ENCODE measurements around the gene DUSP18. TPM values are rescaled to one million over a fixed set of nuclear protein-coding genes. Genes with fewer than 3 reads are reported as not detected.

The DUSP18 gene
- total and polyA plus RNA-seq, 2 of the 13 experiments (the other 11 are each of a cell fraction or from before 2014, with no cell fraction given): 1.4 to 2.3 TPM

DNA sequence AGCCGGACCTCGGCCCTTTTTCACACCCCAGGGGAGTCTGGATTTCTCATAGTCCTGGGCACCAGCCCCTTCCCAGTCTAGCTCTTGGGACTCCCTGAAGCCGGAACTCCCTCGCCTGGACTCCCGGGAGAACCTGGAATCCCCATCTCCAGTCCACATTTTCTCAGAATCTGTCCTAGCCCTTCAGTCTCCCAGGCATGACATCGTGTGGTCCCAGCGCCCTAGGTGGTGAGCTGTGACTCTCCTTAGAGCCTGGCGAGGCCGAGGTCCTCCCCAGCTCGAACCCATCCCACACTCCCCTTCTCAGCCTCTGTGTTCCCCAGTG lies 673 bp upstream of the DUSP18 start:
- no peaks in the 10 kb centered on the region for H3K36me3 ChIP-seq (replicated peaks in 1 of 2; ENCODE audit: control insufficient read depth in 1 of 2, insufficient read depth in 2 of 2, low read length in 2 of 2)
- no peak overlapping the region for H2AFZ ChIP-seq (ENCODE audit: low read length)
- no peak overlapping the region for H3K27ac ChIP-seq (ENCODE audit: extremely low read length, insufficient read depth, low read length)
- ChIA-PET POLR2A (no interaction called here), CTCF (ENCODE audit: low intra/inter-chr PET ratio, low total read pairs) (no interaction called here)
- H3K4me3 ChIP-seq (replicated peaks in 1 of 3; ENCODE audit: insufficient read depth in 1 of 3, low read depth in 2 of 3, low read length in 3 of 3): peak overlapping the region; percentile 55 to 79 (median 58)
- FAIRE-seq: no peak
- H3K9ac ChIP-seq (ENCODE audit: insufficient read depth, low read depth, low read length): peak overlapping the region; percentile 44; the same call in 1 of the 2 replicates
- peak; percentile 16 for ATAC-seq
- peaks cover 18% of the 10 kb centered on the region for H3K4me1 ChIP-seq (ENCODE audit: insufficient read depth, low read length)
- no peaks in the 10 kb centered on the region for H3K9me3 ChIP-seq (ENCODE audit: low read length)
- DNase-seq (ENCODE audit: low spot score): no peak
- peak overlapping the region; percentile 99 for H3K4me2 ChIP-seq (ENCODE audit: low read depth, low read length)
- peaks cover 3 to 14% of the 10 kb centered on the region in 2 experiments; a peak in 3 of 5 replicates for H3K27me3 ChIP-seq (ENCODE audit: control insufficient read depth in 1 of 2, insufficient read depth in 2 of 2, low read length in 2 of 2)
- no peaks in the 10 kb centered on the region for H4K20me1 ChIP-seq (ENCODE audit: insufficient read depth, low read length)
- 0% methylated on average over 7 of the region's 10 CpGs for WGBS (ENCODE audit: low lambda C conversion rate)
- BruUV-seq (replicated peaks): no TSS peak
- in situ Hi-C loops (cut with HindIII; ENCODE audit: extremely low pct_ligation_motif_present, low pct_unique_long_range_greater_than_20kb) (no loop called here), intact Hi-C loops (cut with micrococcal nuclease; ENCODE audit: unreplicated experiment) (no loop called here)
- H3K79me2 ChIP-seq (ENCODE audit: insufficient read depth, low read length): no peaks in the 10 kb centered on the region
- TF ChIP-seq SSRP1 (CRISPR knock-in tag; IDR thresholded peaks at IDR 0.05): no peak
- no peak for TF ChIP-seq RXRA (CRISPR knock-in tag; IDR thresholded peaks at IDR 0.05)
- TF ChIP-seq NCOA2 (CRISPR knock-in tag; IDR thresholded peaks at IDR 0.05): no peak
- TF ChIP-seq KDM6A (CRISPR knock-in tag; IDR thresholded peaks at IDR 0.05; ENCODE audit: low read depth): no peak
- TF ChIP-seq, protein P1, sequence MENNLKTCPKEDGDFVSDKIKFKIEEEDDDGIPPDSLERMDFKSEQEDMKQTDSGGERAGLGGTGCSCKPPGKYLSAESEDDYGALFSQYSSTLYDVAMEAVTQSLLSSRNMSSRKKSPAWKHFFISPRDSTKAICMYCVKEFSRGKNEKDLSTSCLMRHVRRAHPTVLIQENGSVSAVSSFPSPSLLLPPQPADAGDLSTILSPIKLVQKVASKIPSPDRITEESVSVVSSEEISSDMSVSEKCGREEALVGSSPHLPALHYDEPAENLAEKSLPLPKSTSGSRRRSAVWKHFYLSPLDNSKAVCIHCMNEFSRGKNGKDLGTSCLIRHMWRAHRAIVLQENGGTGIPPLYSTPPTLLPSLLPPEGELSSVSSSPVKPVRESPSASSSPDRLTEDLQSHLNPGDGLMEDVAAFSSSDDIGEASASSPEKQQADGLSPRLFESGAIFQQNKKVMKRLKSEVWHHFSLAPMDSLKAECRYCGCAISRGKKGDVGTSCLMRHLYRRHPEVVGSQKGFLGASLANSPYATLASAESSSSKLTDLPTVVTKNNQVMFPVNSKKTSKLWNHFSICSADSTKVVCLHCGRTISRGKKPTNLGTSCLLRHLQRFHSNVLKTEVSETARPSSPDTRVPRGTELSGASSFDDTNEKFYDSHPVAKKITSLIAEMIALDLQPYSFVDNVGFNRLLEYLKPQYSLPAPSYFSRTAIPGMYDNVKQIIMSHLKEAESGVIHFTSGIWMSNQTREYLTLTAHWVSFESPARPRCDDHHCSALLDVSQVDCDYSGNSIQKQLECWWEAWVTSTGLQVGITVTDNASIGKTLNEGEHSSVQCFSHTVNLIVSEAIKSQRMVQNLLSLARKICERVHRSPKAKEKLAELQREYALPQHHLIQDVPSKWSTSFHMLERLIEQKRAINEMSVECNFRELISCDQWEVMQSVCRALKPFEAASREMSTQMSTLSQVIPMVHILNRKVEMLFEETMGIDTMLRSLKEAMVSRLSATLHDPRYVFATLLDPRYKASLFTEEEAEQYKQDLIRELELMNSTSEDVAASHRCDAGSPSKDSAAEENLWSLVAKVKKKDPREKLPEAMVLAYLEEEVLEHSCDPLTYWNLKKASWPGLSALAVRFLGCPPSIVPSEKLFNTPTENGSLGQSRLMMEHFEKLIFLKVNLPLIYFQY (CRISPR knock-in tag; IDR thresholded peaks at IDR 0.05; ENCODE audit: borderline replicate concordance): no peak
- no peak for TF ChIP-seq HOXA7 (CRISPR knock-in tag; IDR thresholded peaks at IDR 0.05)
- TF ChIP-seq, protein P2, sequence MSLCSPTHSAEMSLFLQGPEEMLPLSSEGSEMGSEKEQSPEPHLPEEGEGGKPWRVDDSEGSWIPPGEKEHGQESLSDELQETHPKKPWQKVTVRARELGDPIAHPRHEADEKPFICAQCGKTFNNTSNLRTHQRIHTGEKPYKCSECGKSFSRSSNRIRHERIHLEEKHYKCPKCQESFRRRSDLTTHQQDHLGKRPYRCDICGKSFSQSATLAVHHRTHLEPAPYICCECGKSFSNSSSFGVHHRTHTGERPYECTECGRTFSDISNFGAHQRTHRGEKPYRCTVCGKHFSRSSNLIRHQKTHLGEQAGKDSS (CRISPR knock-in tag; IDR thresholded peaks at IDR 0.05; ENCODE audit: borderline replicate concordance, low read depth): no peak
- TF ChIP-seq, protein P3, sequence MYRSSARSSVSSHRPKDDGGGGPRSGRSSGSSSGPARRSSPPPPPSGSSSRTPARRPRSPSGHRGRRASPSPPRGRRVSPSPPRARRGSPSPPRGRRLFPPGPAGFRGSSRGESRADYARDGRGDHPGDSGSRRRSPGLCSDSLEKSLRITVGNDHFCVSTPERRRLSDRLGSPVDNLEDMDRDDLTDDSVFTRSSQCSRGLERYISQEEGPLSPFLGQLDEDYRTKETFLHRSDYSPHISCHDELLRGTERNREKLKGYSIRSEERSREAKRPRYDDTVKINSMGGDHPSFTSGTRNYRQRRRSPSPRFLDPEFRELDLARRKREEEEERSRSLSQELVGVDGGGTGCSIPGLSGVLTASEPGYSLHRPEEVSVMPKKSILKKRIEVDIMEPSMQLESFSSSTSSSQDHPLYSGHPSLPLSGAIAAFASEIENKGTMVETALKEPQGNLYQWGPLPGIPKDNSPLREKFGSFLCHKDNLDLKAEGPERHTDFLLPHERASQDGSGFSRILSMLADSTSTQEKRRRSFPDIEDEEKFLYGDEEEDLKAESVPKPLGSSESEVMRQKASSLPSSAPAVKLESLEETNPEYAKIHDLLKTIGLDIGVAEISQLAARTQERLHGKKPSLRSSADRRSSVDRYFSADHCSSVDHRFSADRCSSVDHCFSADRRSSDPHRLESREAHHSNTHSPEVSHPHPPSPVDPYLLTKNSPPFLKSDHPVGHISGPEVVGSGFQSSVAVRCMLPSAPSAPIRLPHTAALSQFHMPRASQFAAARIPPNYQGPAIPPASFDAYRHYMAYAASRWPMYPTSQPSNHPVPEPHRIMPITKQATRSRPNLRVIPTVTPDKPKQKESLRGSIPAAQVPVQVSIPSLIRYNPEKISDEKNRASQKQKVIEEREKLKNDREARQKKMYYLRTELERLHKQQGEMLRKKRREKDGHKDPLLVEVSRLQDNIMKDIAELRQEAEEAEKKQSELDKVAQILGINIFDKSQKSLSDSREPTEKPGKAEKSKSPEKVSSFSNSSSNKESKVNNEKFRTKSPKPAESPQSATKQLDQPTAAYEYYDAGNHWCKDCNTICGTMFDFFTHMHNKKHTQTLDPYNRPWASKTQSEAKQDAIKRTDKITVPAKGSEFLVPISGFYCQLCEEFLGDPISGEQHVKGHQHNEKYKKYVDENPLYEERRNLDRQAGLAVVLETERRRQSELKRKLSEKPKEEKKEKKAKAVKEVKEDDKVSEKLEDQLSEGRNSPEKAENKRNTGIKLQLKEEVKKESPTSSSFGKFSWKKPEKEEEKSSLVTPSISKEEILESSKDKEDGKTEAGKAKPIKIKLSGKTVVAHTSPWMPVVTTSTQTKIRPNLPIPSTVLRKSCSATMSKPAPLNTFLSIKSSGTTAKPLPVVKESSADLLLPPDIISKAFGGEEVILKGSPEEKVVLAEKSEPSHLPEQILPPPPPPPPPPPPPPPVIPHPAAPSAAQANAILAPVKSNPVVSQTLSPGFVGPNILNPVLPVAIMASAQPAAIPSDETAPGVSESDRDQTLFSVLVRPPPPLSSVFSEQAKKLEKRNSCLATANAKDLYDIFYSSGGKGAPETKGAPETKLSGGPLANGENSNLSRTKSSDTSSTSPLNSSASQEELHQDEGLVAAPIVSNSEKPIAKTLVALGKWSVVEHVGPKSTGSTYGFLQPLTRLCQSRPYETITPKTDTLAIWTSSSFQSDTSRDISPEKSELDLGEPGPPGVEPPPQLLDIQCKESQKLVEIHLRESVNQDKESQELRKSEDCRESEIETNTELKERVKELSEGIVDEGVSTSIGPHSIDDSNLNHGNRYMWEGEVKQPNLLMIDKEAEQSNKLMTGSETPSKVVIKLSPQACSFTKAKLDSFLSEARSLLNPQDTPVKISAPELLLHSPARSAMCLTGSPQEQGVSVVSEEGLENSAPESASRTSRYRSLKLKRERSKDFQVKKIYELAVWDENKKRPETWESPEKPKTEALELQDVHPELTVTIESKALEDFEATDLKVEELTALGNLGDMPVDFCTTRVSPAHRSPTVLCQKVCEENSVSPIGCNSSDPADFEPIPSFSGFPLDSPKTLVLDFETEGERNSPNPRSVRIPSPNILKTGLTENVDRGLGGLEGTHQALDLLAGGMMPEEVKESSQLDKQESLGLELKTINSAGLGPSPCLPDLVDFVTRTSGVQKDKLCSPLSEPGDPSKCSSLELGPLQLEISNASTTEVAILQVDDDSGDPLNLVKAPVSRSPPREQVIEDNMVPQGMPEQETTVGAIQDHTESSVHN (CRISPR knock-in tag; IDR thresholded peaks at IDR 0.05): no peak
- no peak for TF ChIP-seq NCOR1 (IDR thresholded peaks at IDR 0.05; ENCODE audit: borderline replicate concordance, low read length)
- 0 out of 2 replicates have a peak, but pooled peaks have one; percentile 37 for TF ChIP-seq ZNF746 (CRISPR knock-in tag; IDR thresholded peaks at IDR 0.05)
- TF ChIP-seq ARNT2 (CRISPR knock-in tag; IDR thresholded peaks at IDR 0.05; ENCODE audit: low read depth): 0 out of 2 replicates have a peak, but pooled peaks have one; percentile 15
- no peak for TF ChIP-seq TAF15 (IDR thresholded peaks at IDR 0.05; ENCODE audit: low read depth, low read length, poor library complexity, severe bottlenecking)
- TF ChIP-seq PHF5A (CRISPR knock-in tag; IDR thresholded peaks at IDR 0.05; ENCODE audit: low read depth, unreplicated experiment): no peak
